Immature natural killer cell (primary cell): ENCODE data around the gene MKRN2OS. TPM values are rescaled to one million over a fixed set of nuclear protein-coding genes. Genes with fewer than 3 reads are reported as not detected.
"Not testable (repeated sequence)": the region's sequence is repeated elsewhere in the genome, so short reads cannot be mapped to it uniquely, and the experiment has no call there.

Source experiments
- DNase-seq, 3 donors: peaks; one replicate each; pipeline ENCODE4 v3.0.0; 2022; ENCODE audit warnings: mixed read lengths in 1 of 3
- H3K27ac Mint-ChIP-seq, 6 donors: one replicate each; pipeline ENCODE4 v1.8.0; 2020; ENCODE audit warnings: mixed read lengths in 6 of 6, mild to moderate bottlenecking in 5 of 6, inconsistent platforms in 4 of 6, moderate library complexity in 3 of 6
- H3K27me3 Mint-ChIP-seq, 3 donors: one replicate each; pipeline ENCODE4 v1.8.0; 2020 to 2021; ENCODE audit warnings: low read depth in 3 of 3, mild to moderate bottlenecking in 3 of 3, mixed read lengths in 3 of 3, moderate library complexity in 3 of 3, inconsistent platforms in 1 of 3
- H3K36me3 Mint-ChIP-seq, 3 donors: one replicate each; pipeline ENCODE4 v1.8.0; 2020; ENCODE audit warnings: mixed read lengths in 3 of 3, inconsistent platforms in 2 of 3, mild to moderate bottlenecking in 2 of 3
- H3K4me1 Mint-ChIP-seq, 2 donors: one replicate each; pipeline ENCODE4 v1.8.0; 2020; ENCODE audit warnings: inconsistent platforms in 2 of 2, mild to moderate bottlenecking in 2 of 2, mixed read lengths in 2 of 2, moderate library complexity in 1 of 2
- H3K4me3 Mint-ChIP-seq, 5 donors: one replicate each; pipeline ENCODE4 v1.8.0; 2020; ENCODE audit warnings: mild to moderate bottlenecking in 5 of 5, mixed read lengths in 5 of 5, inconsistent platforms in 3 of 5, moderate library complexity in 3 of 5
- H3K9me3 Mint-ChIP-seq, 6 donors: one replicate each; pipeline ENCODE4 v1.8.0; 2020; ENCODE audit warnings: mild to moderate bottlenecking in 6 of 6, mixed read lengths in 6 of 6, inconsistent platforms in 4 of 6, moderate library complexity in 3 of 6
- polyA plus RNA-seq, 3 donors: library from polyadenylated mRNA; unstranded; fragments of 300-500 nt; fragmentation: Illumina TruSeq; gene quantifications; one replicate each; pipeline ENCODE4 v1.2.3, GENCODE V29; 2021

Gene MKRN2OS
- polyA plus RNA-seq, 3 donors from 2014 or later: not detected

DNA sequence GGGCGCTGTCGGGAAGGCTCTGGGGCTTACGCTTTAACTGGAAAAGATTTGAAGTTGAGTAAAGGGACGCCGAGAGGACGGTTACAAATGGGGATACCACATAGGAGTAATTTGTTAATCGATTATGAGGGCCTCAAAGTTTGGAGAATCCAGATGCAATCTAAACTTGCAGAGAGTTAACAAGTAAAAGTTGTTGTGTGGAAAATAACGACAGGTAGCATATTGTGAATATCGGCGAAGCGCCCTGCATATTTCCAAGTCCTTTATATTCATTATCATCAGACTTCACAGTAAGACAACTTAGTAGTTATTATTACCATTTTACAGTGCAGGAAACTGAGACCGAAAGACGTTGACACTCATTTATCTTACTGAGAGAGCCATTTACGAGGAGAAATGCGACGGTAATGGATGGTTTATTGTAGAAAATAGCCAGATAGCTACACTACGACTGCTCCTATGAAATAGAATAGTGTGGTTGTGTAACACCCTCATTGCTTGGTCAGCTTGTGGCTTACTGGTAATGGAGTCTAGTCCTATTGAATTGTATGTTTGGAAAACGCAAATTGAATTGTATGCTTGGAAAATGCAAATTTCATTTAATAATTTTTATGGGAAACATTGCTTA, 12.3 kb upstream of the MKRN2OS start:
- peaks cover 54 to 80% of the 10 kb centered on the region in 2 donors for H3K4me1 Mint-ChIP-seq
- H3K36me3 Mint-ChIP-seq: no peaks in the 10 kb centered on the region
- H3K27ac Mint-ChIP-seq: peak overlapping the region; percentile 82 to 93 (median 90)
- no peaks in the 10 kb centered on the region for H3K9me3 Mint-ChIP-seq
- no peak for DNase-seq
- peak overlapping the region; percentile 88 to 97 (median 90) for H3K4me3 Mint-ChIP-seq
- peaks cover 14 to 35% (median 21%) of the 10 kb centered on the region in 3 donors for H3K27me3 Mint-ChIP-seq

DNA sequence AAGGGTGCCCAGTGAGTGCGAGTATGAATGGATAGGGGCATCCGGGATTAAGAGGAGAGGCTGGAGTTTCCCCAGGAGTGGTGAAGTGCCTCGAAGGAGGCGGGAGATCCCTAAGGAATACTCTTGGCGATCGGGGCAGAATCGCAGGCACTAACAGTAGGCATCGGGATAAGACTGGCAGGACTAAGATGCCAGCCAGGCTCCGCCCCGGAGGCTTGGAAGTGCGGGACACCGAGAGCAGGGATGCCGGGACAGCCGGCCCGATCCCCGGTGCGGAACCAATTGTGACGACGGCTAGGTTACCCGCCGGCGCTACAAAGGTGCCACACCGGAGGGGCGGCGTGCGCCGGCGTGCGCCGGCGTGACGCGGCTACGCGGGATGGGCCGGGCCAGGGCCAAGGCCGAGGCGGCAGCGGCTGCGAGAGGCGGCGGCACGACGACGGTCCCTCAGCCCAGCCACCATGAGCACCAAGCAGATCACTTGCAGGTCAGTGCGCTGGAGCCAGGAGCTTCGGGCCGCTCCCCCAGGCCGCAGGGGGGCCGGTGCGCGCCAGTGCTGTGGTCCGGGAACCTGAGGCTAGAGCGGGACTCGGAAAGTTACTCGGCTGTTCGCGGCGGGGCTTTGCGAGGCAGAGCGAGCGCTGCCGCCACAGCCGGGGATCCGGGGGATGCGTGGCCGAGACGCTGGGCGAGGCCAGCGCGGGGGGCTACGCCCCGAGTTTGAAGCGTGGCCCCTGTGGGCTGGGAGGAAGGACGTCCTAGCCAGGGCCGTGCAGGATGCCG, 11.6 kb upstream of the MKRN2OS start, which contains the start of gene MKRN2:
MKRN2 (plus strand) TSS at position 398 of the 783 bp plus-strand sequence; CDS start at position 462, 64 bp downstream.
- H3K36me3 Mint-ChIP-seq: no peaks in the 10 kb centered on the region
- peaks cover 14 to 35% (median 21%) of the 10 kb centered on the region in 3 donors for H3K27me3 Mint-ChIP-seq
- peak within 1 kb of the TSS; percentile 82 to 93 (median 90) for H3K27ac Mint-ChIP-seq
- no peaks in the 10 kb centered on the region for H3K9me3 Mint-ChIP-seq
- peak within 1 kb of the TSS; percentile 88 to 97 (median 90) for H3K4me3 Mint-ChIP-seq
- DNase-seq: peak; percentile 82 to 87 (median 86)
- peaks cover 54 to 73% of the 10 kb centered on the region in 2 donors for H3K4me1 Mint-ChIP-seq

DNA sequence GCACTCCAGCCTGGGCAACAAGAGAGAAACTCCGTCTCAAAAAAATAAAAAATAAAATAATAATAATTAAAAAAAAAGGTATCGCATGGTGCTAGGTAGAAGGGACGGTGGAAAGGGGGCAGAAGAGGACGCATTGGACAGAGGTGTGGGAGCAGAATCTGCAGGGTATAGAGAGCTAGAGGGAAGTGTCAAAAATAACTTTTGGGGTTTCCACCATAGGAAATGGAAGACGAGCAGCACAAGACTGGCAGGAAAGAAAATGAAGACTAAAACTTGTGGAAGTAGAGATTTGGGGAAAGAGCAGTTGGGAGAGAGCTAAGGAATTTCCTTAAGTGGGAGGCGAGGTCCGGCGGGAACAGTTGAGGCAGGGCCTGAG, 11.0 kb upstream of the MKRN2OS start:
- peak in 2 of 3 donors; percentile 18 to 21 for DNase-seq
- Mint-ChIP-seq H3K9me3 (no peaks in the 10 kb centered on the region), H3K4me1 (peaks cover 53 to 67% of the 10 kb centered on the region in 2 donors), H3K4me3 (peak overlapping the region; percentile 88 to 97 (median 90)), H3K27me3 (peaks cover 16 to 37% (median 25%) of the 10 kb centered on the region in 3 donors), H3K27ac (peak overlapping the region; percentile 78 to 92 (median 85)), H3K36me3 (no peaks in the 10 kb centered on the region)

DNA sequence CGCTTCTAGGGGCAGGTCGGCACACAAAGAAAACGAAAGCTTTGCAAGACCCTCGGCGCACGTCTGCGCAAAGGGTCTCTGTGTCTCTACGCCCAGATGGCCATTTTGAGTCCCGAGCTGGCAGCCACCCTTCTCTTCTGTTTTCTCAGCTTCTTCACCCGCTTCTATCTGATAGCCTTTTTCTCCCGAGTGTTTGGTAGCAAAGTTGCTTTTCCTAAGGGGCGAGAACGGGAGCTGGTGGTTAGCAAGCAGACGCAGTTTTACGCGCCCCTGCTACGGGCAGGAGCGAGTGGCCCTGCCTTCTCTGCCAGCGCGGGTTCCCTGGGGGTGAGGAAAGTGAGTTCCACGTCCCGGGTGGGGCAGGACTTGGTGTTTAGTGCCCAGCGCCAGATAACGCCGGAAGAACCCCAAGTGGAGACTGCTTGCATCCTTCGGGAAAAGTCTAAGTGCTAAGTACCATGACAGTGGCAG, 8.7 kb upstream of the MKRN2OS start:
- no peak for DNase-seq
- Mint-ChIP-seq H3K27ac (no peak overlapping the region), H3K36me3 (no peaks in the 10 kb centered on the region), H3K4me1 (peaks cover 34 to 44% of the 10 kb centered on the region in 2 donors), H3K27me3 (peaks cover 18 to 49% (median 34%) of the 10 kb centered on the region in 3 donors), H3K4me3 (peak overlapping the region; percentile 50 to 69 (median 68)), H3K9me3 (no peaks in the 10 kb centered on the region)

DNA sequence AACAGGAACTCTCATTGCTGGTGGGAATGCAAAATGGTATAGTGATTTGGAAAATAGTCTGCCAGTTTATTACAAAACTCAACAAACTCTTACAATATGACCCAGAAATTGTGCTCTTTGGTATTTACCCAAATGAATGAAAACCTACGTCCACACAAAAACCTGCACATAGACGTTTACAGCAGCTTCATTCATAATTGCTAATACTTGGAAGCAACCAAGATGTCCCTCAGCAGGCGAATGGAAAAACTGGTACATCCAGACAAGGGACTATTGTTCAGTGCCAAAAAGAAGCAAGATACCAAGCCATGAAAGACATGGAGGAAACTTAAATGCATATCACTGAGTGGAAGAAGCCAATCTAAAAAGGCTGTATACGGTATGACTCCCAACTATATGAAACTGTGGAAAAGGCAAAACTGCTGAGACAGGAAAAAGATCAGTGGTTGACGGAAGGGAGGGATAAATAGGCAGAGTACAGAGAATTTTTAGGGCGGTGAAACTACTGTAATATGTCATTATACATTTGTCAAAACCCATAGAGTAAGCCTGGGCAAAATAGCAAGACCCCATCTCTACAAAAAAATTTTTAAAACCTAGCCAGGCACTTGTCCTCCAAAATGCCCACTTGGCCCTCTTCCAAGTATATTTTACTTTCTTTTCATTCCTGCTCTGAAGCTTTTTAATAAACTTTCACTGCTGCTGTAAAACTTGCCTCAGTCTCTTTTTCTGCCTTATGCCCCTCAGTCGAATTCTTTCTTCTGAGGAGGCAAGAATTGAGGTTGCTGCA, 4.9 kb upstream of the MKRN2OS start:
- Mint-ChIP-seq H3K9me3 (no peaks in the 10 kb centered on the region), H3K27ac (no peak overlapping the region)
- no peak for DNase-seq

DNA sequence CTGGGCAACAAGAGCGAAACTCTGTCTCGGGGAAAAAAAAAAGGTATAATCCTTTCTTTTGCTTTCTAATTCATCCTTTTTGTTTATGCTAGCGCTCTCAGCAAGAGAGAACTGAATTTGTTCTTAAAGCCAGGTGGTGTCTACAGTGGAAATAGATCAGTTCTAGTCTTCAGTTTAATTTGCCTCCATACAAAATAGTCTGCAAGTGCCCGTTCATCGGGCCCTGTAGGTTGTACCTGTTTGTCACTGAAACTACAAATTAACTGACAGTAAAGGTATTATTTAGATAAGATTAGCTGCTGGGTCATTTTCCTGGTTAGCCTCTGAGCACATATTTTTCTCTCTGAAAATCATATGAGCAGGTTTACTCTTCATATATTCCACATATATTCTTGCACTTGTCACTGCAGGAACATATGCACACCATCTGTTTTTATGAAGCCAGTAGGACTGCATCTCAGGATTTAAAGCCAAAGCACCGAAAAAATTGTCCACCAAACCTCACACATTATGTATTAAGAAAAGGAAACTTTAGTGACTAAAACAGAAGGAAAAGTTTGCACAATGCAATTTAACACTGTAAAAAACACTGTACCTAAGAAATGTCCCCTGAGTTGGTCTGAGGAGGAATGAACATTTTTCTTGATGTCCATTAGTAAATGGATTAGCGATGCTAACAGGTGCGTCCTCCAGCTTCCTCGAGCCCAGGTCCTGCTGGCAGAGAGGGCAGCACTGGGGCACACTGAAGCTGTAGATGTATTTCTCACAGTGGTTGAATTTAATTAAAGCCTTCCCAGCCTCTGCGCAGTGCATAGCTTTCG, 437 bp downstream of the MKRN2OS start:
- H3K4me3 Mint-ChIP-seq: no peak overlapping the region
- no peaks in the 10 kb centered on the region for H3K9me3 Mint-ChIP-seq

More for the DNA sequence above, 4.9 kb upstream of the MKRN2OS start:
- Mint-ChIP-seq H3K27me3 (peaks cover 15 to 36% (median 22%) of the 10 kb centered on the region in 3 donors), H3K36me3 (no peaks in the 10 kb centered on the region), H3K4me1 (peaks cover 6 to 10% of the 10 kb centered on the region in 2 donors), H3K4me3 (no peak overlapping the region)

DNA sequence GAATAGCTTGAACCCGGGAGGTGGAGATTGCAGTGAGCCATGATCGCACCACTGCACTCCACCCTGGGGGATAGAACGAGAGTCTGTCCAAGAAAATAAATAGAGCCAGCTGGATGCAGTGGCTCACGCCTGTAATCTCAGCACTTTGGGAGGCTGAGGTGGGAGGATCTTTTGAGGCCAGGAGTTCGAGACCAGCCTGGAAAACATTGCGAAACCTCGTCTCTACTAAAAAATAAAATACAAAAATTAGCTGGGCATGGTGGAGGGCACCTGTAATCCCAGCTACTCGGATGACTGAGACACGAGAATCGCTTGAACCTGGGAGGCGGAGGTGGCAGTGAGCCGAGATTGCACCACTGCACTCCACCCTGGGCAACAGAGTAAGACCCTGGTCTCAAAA, 1.8 kb downstream of the MKRN2OS start:
- not testable (repeated sequence) for H3K4me3 Mint-ChIP-seq, H3K27me3 Mint-ChIP-seq

More for the DNA sequence above, 437 bp downstream of the MKRN2OS start:
- H3K27me3 Mint-ChIP-seq: peaks cover 0 to 3% (median 2%) of the 10 kb centered on the region in 3 donors
- no peak overlapping the region for H3K27ac Mint-ChIP-seq
- H3K36me3 Mint-ChIP-seq: no peaks in the 10 kb centered on the region
- no peaks in the 10 kb centered on the region for H3K4me1 Mint-ChIP-seq
- DNase-seq: no peak

DNA sequence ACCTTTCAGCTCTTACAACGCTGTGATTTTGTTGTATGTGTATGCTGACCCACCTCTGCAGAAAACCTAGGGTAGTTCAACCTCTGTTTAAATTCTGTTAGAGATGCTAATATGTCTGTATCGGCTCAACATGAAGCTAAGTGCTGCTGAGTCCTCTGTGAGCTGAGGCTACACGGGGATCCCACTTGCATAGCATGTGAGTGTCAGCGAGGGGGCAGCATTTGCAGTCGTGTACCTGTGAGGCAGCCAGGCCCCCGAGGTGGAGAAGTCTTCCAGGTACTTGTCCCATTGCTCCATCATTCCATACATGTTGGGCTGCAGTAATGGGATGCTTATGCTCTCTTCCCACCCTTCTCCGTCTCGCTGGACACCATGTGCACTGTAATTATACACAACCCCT, 3.7 kb downstream of the MKRN2OS start:
- no peak overlapping the region for H3K4me3 Mint-ChIP-seq
- no peaks in the 10 kb centered on the region for H3K9me3 Mint-ChIP-seq
- DNase-seq: no peak
- H3K27me3 Mint-ChIP-seq: no peaks in the 10 kb centered on the region
- H3K36me3 Mint-ChIP-seq: peaks cover 0 to 6% (median 0%) of the 10 kb centered on the region in 3 donors
- no peaks in the 10 kb centered on the region for H3K4me1 Mint-ChIP-seq
- no peak overlapping the region for H3K27ac Mint-ChIP-seq

More for the DNA sequence above, 1.8 kb downstream of the MKRN2OS start:
- H3K27ac Mint-ChIP-seq, H3K9me3 Mint-ChIP-seq, DNase-seq, H3K4me1 Mint-ChIP-seq, H3K36me3 Mint-ChIP-seq: not testable (repeated sequence)

DNA sequence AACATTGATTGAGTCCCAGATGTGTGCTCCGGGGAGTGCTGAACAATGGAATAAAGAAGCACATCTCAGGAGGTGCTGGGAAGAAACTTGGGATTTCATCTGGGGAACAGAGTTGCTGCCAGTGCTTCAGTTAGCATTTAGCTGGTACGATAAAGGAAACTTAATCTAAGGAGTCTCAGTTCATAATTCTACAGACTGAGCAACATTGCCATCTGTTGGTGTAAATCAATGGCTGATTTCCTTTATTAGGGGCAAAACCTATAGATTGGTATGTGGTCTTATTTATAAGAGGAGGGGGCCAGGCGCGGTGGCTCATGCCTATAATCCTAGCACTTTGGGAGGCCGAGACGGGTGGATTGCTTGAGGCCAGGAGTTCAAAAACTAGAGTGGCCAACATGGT, 8.9 kb downstream of the MKRN2OS start:
- no peaks in the 10 kb centered on the region for H3K4me1 Mint-ChIP-seq
- peaks cover 0 to 2% (median 0%) of the 10 kb centered on the region in 3 donors for H3K27me3 Mint-ChIP-seq
- H3K9me3 Mint-ChIP-seq: no peaks in the 10 kb centered on the region
- no peak overlapping the region for H3K4me3 Mint-ChIP-seq
- no peak overlapping the region for H3K27ac Mint-ChIP-seq
- no peak for DNase-seq
- peaks cover 7 to 20% (median 12%) of the 10 kb centered on the region in 3 donors for H3K36me3 Mint-ChIP-seq

DNA sequence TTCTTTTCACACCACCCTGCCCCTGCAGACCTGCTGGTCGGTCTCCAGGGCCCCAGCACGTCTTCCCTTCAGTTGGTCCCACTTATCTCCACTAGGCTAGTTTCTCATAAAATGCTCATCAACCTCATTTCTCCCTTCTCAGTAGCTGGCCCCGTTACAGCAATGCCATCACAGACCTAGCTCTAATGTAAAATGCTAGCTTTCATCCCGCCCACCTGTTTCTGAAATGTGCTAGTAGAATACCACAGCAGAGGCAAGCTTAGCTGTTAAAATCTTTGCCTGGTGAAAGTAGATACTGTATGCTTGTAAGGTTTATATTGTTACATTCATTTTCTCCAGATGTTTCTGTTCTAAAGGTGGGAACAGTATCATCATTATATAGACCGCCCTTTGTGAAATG, 13.1 kb downstream of the MKRN2OS start:
- H3K27ac Mint-ChIP-seq: no peak overlapping the region
- H3K9me3 Mint-ChIP-seq: no peaks in the 10 kb centered on the region
- no peak overlapping the region for H3K4me3 Mint-ChIP-seq
- H3K27me3 Mint-ChIP-seq: peaks cover 0 to 2% (median 0%) of the 10 kb centered on the region in 3 donors
- peaks cover 13 to 28% (median 24%) of the 10 kb centered on the region in 3 donors for H3K36me3 Mint-ChIP-seq
- DNase-seq: no peak
- H3K4me1 Mint-ChIP-seq: no peaks in the 10 kb centered on the region

DNA sequence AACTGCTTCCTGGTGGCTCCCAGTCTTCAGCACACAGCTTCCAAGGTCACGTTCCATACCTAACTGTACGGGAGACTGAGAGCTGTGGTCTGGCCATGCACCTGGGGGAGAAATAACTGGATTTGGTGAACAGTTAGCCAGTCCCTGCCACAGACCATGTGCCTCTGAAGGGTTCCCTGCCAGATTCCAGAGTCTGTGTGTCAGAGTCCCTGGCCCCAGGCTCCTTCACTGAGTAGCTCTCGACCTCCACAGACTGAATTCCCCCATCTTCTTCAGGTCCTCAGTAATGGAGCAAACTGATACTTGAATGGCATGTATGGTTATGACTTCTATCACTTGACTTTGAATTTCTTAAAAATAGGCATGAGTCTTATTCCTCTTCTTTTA, 17.5 kb downstream of the MKRN2OS start:
- Mint-ChIP-seq H3K4me1 (no peaks in the 10 kb centered on the region), H3K36me3 (peaks cover 26 to 39% (median 30%) of the 10 kb centered on the region in 3 donors), H3K9me3 (no peaks in the 10 kb centered on the region), H3K27me3 (peaks cover 0 to 2% (median 0%) of the 10 kb centered on the region in 3 donors), H3K27ac (no peak overlapping the region), H3K4me3 (no peak overlapping the region)
- DNase-seq: no peak

DNA sequence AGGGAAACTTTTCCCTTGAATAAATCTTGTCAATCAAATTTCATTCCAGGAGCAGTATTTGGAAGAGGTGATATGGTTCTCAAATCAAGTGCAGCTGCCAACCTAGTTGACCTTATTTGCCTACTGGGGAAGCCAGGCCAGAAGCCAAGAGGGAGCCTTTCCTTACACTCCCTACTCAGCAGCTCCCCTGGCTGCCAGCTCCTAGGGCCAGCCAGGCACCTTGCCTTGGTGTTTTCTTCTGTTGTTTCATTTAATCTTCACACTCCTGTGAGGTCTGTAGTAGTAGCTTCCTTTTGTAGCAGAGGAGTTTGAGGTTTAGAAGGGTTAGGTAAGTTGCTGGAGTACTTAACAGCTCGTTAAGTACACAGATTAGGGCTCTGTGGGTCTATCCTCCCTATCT, 22.6 kb downstream of the MKRN2OS start:
- Mint-ChIP-seq H3K27ac (no peak overlapping the region), H3K36me3 (peaks cover 16 to 29% (median 20%) of the 10 kb centered on the region in 3 donors), H3K4me1 (no peaks in the 10 kb centered on the region), H3K9me3 (no peaks in the 10 kb centered on the region), H3K4me3 (no peak overlapping the region), H3K27me3 (no peaks in the 10 kb centered on the region)
- DNase-seq: no peak

DNA sequence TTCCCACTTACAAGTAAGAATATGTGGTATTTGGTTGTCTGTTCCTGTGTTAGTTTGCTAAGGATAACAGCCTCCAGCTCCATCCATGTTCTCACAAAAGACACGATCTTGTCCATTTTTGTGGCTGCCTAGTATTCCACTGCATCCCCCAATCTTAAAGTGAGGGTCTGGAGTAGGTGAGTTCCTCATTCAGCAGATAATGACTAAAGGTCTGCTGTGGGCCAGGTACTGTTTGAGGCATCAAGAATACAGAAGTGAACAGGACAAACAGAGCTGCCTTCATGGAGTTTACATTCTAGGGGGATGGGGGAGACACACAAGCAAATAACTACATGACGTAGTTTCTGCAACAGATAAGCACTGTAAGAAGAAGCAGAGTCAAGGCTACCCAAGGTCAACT, 24.3 kb downstream of the MKRN2OS start:
- no peak for DNase-seq
- no peak overlapping the region for H3K27ac Mint-ChIP-seq
- no peaks in the 10 kb centered on the region for H3K4me1 Mint-ChIP-seq
- peaks cover 12 to 18% (median 16%) of the 10 kb centered on the region in 3 donors for H3K36me3 Mint-ChIP-seq
- H3K4me3 Mint-ChIP-seq: no peak overlapping the region
- H3K27me3 Mint-ChIP-seq: peaks cover 0 to 2% (median 0%) of the 10 kb centered on the region in 3 donors
- no peaks in the 10 kb centered on the region for H3K9me3 Mint-ChIP-seq
